SKM-1 treated with dmso at 0.1 percent for 144 hours (cell line): Measurements from ENCODE around the gene RNU6-8.

Experiments
- DNase-seq: peaks from one replicate; lab custom pipeline; 2025; ENCODE audit not compliant: unreplicated experiment; lab: John Stamatoyannopoulos, UW

RNU6-8 gene

GRCh38 chr14:32202998-32203882, at the start of gene RNU6-8:
Gene RNU6-8 (minus strand): TSS chr14:32203269.
- DNase-seq: peak; percentile 47

- peak; percentile 17 for DNase-seq
Observed at GRCh38 chr14:32252030-32252670, 49.1 kb upstream of the RNU6-8 start.

- DNase-seq: no peak
Observed at GRCh38 chr14:32251530-32251929, 48.5 kb upstream of the RNU6-8 start.

GRCh38 chr14:32250681-32251080, 47.6 kb upstream of the RNU6-8 start:
- DNase-seq: no peak

GRCh38 chr14:32249780-32250179, 46.7 kb upstream of the RNU6-8 start:
- DNase-seq: no peak

GRCh38 chr14:32249371-32249770, 46.3 kb upstream of the RNU6-8 start:
- no peak for DNase-seq

- DNase-seq: no peak
Observed at GRCh38 chr14:32246751-32247150, 43.7 kb upstream of the RNU6-8 start.

- DNase-seq: no peak
Observed at GRCh38 chr14:32244404-32244803, 41.3 kb upstream of the RNU6-8 start.

GRCh38 chr14:32233260-32233659, 30.2 kb upstream of the RNU6-8 start:
- DNase-seq: no peak

- DNase-seq: no peak
Observed at GRCh38 chr14:32232481-32232880, 29.4 kb upstream of the RNU6-8 start.

- DNase-seq: no peak
Observed at GRCh38 chr14:32230695-32231280, 27.7 kb upstream of the RNU6-8 start.

GRCh38 chr14:32230181-32230580, 27.1 kb upstream of the RNU6-8 start:
- DNase-seq: no peak

GRCh38 chr14:32226056-32226455, 23.0 kb upstream of the RNU6-8 start:
- no peak for DNase-seq

- no peak for DNase-seq
Observed at GRCh38 chr14:32225378-32225920, 22.4 kb upstream of the RNU6-8 start.

GRCh38 chr14:32224737-32225377, 21.8 kb upstream of the RNU6-8 start:
- DNase-seq: no peak

GRCh38 chr14:32217301-32217700, 14.2 kb upstream of the RNU6-8 start:
- no peak for DNase-seq

GRCh38 chr14:32212833-32213232, 9.8 kb upstream of the RNU6-8 start:
- no peak for DNase-seq

GRCh38 chr14:32211068-32211404, 8.0 kb upstream of the RNU6-8 start:
- no peak for DNase-seq

- no peak for DNase-seq
Observed at GRCh38 chr14:32209471-32209870, 6.4 kb upstream of the RNU6-8 start.

GRCh38 chr14:32208490-32208889, 5.4 kb upstream of the RNU6-8 start:
- no peak for DNase-seq

GRCh38 chr14:32206552-32206951, 3.5 kb upstream of the RNU6-8 start:
- no peak for DNase-seq
